Measurements from ENCODE around the gene RSRP1. TPM values are rescaled to one million over a fixed set of nuclear protein-coding genes. Genes with fewer than 3 reads are reported as not detected.

The RSRP1 gene
- total RNA-seq, 1 experiment from 2014 or later = 29.8 TPM

- DNase-seq (ENCODE audit: low spot score) = no peak
These were observed 53.2 kb downstream of the RSRP1 start for GRCh38 chr1:25194054-25194453.

- no peak for DNase-seq (ENCODE audit: low spot score)
These were observed 54.0 kb downstream of the RSRP1 start for GRCh38 chr1:25193229-25193628.

Other genes starting within 250 kb of the RSRP1 start
- 59.0 and 85.0 TPM in 2 replicates for gene SYF2, start 15.0 kb downstream of the RSRP1 start, total RNA-seq (2014; rRNA removed; shearing (Covaris generic))
- gene RHD, start 25.1 kb upstream of the RSRP1 start, total RNA-seq (2014; rRNA removed; shearing (Covaris generic)) = not detected in 2 replicates
- gene TMEM50A, start 90.9 kb upstream of the RSRP1 start, total RNA-seq (2014; rRNA removed; shearing (Covaris generic)) = 70.5 and 78.7 TPM in 2 replicates
- 0.38 TPM in 1 of 2 replicates, not detected in the other for gene RHCE, start 173.4 kb upstream of the RSRP1 start, total RNA-seq (2014; rRNA removed; shearing (Covaris generic))
- 12.4 and 12.6 TPM in 2 replicates for gene MACO1, start 183.4 kb upstream of the RSRP1 start, total RNA-seq (2014; rRNA removed; shearing (Covaris generic))